Endothelial cell of hepatic sinusoid (primary cell): ENCODE data around the gene FAM83C.

Experiments used
- in situ Hi-C: cut with HindIII; loops from 2 replicates; pipeline ENCODE4 v1.10.0; 2017; ENCODE audit warnings: low sequenced_read_pairs

Gene FAM83C

DNA sequence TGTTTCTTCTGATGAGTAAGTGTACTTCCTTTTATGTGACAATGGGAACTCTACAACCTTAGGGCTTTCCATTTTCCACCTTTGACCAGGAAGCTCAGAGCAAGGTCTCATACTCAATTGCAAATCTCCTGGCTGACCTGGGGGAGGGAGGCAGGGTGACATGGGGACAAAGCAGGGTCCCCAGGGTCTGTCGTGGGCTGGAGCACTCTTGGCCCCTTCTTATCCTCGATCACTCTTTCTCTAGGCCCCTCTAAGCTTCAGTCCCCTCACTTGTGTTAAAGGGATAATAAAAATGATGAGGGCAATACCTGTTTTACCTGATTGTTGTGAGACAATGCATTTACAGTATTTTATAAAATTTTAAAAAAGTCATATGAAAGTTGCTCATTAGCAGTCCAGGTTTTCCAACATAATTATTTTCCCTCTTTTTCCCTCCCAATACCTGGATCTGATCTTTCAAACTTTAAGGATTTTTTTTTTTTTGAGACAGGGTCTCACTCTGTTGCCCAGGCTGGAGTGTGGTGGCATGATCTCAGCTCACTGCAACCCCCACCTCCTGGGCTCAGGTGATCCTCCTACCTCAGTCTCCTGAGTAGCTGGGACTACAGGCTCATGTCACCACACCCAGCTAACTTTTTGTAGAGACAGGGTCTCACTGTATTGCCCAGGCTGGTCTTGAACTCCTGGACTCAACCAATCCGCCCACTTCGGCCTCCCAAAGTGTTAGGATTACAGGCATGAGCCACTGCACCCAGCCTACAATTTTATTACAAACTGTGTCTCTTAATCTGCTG lies 8.4 kb upstream of the FAM83C start:
- in situ Hi-C loops: no loop called here

DNA sequence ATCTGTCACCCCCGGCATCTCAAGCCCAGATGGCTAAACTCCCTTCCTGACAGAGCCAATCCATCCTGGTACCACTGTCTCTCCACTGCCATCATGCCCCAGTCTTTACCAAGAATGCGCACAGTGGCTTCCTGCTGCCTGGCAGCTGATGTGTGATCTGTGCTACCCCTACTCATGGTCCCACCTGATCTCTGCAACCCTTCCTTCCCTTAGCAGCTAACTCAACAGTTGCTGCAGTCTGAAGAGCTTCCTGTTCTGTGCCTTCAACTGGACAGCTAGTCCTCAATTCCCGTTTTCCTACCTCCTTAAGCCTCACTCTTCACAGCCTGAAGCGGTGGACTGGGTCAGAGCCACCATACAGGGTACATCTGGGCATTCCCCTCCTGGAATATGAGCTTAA lies 7.6 kb upstream of the FAM83C start:
- in situ Hi-C loops: no loop called here

DNA sequence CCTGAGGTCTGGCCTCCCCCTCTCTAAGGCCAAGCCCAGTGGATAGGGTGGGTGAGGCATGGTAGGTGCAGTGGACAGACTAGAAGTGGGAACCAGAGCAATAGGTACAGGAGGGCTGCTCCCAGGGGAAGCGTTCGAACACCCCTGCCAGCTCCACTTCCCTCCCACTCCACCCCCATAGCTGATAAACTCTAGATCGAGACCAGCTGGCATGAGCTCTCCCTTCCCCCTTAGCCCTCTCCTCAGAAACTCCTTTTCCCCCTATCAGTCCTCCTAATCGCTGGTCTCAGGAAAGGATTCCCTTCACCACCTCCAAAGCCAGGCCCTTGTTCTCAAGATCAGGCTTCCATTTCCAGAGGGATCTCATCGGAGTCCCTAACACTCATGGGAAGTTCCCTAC lies 6.0 kb upstream of the FAM83C start:
- in situ Hi-C loops: no loop called here

- in situ Hi-C loops: no loop called here
These were observed 5.5 kb upstream of the FAM83C start for GRCh38 chr20:35297740-35298139.

DNA sequence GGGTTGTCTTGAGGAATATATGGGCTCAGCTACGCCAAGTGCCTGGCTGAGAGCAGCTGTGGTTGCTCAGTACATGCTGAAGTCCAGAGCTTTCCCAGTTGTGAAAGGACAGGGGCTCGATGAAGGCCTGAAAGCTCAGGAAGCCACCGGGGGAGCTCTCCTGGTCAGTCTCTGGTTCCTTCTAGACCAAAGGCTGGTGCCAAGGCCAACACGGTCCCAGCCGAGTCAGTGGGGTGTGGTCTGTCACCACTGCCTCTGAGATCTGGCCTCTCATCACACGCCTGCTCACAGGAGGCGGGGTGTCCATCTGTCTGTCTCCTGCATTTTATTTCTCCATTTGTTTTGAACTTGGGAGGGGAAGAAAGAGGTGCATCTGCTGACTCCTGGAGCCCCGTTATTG lies 4.9 kb upstream of the FAM83C start:
- in situ Hi-C loops: no loop called here

DNA sequence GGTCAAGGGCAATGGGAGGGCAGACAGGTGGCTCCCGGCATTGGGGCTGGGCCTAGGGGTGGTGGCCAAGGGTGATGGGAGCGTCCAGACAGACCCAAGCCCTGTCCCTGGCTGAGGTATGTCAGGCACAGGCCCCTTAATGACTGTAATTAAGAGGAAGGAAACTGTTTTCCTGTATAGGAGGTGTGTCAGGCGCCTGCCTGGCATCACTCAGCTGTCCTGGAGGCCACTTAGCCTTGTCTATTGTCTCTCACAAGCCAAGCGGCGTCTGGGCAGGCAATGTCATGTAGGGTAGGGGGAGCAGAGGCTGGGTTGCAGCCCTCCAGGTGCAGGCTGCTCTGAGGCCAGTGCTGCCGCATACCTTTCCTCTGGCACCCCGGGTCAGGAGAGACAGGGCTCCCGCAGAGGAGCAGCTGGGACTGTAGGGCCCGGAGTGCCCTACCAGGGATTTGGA lies 3.9 kb upstream of the FAM83C start:
- in situ Hi-C loops: no loop called here

GRCh38 chr20:35295674-35296073 lies 3.4 kb upstream of the FAM83C start:
- in situ Hi-C loops: no loop called here

- in situ Hi-C loops: no loop called here
These were observed 2.8 kb upstream of the FAM83C start for GRCh38 chr20:35295058-35295457.

GRCh38 chr20:35294293-35294685 lies 2.1 kb upstream of the FAM83C start:
- in situ Hi-C loops: no loop called here

DNA sequence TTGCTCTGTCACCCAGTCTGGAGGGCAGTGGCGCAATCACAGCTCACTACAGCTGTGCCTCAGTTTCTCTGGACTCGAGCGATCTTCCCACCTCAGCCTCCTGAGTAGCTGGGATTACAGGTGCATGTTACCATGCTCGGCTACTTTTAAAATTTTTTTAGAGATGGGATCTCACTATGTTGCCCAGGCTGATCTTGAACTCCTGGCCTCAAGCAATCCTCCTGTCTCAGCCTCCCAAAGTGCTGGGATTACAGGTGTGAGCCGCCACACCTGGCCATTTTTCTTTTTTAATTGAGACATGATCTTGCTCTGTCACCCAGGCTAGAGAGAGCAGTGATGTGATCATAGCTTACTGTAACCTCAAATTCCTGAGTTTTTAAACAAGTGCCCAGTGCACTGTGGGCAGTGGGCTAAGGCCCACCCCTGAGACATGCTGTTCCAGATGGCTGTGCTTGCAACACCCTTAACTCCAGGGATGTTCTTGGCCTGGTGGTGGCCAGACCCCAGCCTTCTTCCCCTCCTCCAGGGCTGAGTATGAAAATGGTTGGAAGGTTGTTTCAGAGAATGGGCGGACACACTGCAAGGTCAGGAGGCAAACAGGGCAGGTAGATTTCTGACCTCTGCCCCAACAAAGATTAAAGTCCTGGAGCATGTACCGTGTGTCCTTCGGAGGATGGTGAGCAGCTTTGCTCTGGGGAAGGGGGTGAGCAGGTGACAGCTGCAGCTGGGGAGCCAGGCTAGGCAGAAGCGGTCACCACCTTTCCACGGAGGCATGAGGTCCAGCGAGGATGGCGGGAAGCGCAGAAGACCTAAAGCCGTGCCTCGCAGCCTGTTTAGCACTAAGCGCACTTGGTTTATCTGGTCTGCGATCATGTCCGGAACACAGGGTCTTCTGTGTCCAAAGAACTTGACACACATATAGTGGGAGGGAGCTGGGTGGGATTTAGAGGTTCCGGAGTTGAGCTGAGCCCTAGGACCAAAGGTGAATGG lies 1.4 kb upstream of the FAM83C start:
- in situ Hi-C loops: no loop called here

GRCh38 chr20:35292504-35293285 lies 470 bp upstream of the FAM83C start:
- in situ Hi-C loops: no loop called here

DNA sequence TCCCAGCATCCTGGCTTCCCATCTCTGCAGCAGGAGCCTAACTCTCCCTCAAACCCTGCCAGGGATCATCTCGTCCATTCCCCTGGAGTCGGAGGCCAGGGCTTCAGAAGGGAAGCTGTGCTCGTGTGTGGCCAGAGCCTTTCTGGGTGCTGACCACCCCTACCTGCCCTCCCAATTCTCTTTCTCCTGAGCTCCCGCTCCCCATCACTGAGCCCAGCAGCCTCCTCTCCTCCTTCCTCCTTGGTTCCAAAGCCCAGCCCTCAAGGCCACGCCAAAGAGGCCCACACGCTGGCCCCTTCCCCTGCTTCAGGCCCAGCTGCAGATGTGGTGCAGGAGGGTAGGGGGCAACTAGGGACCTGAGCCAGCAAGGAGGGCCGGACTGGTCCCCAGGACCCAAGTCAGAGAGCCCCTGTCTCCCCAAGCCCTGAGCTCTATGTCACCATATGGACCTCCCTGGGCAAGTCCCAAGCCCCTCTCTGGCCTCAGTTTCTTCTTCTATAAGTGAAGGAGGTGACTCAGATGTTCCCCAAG lies 1.3 kb downstream of the FAM83C start:
- in situ Hi-C loops: no loop called here

GRCh38 chr20:35290186-35290886 lies 1.9 kb downstream of the FAM83C start:
- in situ Hi-C loops: no loop called here

DNA sequence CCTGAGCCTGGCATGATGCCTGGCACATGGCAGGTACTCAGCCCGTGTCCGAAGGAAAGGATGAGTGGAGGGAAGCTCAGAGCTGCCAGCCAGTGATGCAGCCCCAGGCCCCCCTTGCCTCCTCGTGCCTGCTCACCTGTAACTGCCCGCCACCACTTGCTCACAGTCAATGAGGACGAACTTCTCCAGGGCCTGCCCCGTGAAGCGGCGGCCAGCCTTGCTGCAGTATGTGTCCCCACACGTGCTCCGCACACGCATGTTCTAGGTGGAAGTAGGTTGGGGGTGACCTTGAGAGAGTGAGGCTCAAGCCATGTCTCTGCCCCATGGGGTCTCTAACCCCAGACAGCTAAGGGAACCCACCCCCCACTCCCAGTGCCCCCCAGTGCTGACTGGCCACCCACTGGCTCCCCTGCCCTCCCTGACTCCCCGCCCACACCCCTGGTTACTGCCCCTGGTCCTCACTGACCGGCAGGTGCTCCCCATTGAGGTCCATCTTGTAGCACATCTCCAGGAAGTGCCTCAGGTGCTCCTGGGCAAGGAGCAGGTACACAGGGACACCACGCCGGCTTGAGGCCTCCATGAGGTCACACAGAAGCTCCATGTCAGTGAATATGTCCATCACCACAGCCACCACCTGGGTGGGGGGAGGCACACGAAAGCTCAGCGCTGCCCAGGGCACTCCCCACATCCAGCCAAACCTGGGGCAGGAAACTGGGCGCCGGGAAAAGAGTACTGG lies 3.7 kb downstream of the FAM83C start:
- in situ Hi-C loops: no loop called here

DNA sequence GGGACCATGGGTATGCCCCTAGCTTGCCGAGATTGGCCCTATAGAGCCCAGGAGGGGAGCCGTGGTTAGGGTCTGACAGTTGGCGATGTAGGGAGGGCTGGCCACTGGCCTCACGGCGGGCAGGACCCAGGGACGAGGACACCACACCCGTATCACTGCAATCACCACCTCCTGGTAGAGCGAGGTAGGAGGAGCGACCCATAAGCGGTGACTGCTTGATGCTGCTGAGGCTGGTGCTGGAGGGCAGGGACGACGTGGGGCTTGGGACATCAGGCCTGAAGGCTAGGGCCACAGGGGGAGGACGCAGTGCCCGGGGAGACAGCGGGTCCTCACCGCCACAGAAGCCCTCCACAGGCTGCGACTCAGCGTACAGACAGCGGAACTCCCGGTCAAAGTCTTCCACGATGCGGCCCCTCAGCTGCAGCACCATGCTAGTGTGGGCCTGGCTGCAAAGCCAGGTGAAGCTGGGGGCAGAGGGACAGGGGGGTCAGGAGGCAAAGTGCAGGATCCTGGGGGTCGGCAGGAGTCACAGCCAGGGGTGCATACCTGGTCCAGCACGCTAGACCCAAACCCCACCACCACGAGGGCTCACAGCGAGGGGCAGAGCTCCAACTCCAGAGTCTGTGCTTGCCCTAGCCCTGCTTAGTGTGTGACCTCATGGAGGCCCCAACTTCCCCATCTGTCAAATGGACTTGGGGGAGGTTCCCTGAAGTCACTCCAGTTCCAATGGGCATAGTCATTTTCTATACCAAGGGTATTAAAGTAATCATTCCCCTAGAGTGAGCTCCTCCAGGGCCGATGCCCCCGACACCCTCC lies 4.5 kb downstream of the FAM83C start:
- in situ Hi-C loops: no loop called here

GRCh38 chr20:35286899-35287508 lies 5.2 kb downstream of the FAM83C start:
- in situ Hi-C loops: no loop called here

DNA sequence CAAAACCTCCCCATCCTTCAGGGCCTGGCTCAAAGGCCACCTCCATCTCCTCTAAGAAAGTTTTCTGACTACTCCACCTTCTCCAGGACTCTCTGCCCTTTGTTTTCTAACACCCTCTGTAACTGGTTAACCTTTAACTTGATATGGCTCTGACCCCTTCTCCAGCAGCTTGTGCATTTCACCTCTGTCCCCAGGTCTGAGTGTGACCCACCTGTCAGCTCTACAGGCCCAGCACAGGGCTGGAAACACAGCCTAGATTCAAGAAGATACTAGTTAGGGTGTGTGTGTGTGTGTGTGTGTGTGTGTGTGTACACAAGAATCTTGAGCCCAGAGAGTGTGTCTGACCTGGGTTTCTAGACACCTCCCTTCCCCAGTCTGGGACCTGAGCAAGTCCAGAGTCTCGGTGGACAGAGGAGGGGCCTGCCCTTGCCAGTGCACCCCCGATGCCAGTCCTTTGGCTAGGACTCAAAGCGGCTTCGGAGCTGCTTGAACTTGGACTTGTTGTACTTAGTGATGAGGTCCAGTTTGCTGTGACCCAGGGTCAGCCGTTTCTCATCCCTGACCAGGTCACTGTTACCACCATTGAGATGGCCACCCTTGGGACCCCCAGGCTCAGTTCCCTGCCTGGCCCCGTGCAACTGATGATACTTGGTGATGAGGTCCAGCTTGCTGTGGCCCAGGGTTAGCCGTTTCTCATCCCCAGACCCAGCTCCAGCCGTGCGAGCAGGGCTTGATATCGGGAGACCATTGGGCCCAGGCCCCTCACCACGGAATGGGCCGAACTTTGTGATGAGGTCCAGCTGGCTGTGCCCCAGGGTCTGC lies 5.9 kb downstream of the FAM83C start:
- in situ Hi-C loops: no loop called here

DNA sequence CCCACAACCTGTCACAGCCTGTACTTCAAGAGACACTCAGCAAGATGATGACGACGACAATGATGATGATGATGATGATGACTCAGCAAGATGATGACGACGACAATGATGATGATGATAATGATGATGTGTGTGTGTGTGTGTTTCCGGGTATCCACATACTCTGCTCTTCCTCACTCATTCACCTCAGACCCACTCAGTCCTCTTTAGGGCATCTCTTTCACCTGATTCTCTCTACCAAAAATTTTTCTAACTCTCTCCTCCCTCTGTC lies 6.5 kb downstream of the FAM83C start:
- in situ Hi-C loops: no loop called here
